B cell (primary cell): ENCODE measurements around the gene USP34. TPM values are rescaled to one million over a fixed set of nuclear protein-coding genes. Genes with fewer than 3 reads are reported as not detected.

Experiments used
- ATAC-seq: fragments of 200-7000 bp; cut with Tn5 transposase; one replicate; pipeline ENCODE4 v1.10.0; 2021; ENCODE audit warnings: low read depth, mild to moderate bottlenecking, moderate number of reproducible peaks, moderate library complexity
- CTCF ChIA-PET: fragments of 350-600 bp; sonication (Branson Sonifier 250); formaldehyde crosslinking; loops from one replicate; lab custom pipeline; 2021; ENCODE audit warnings: antibody characterized with exemption, inconsistent platforms; lab: Charles Lee
- POLR2A ChIA-PET: fragments of 350-600 bp; sonication (Branson Sonifier 250); formaldehyde crosslinking; loops from one replicate; lab custom pipeline; 2021; ENCODE audit warnings: antibody characterized with exemption; lab: Charles Lee
- DNase-seq: peaks from one replicate; pipeline ENCODE4 v3.0.0; 2013
- H2AFZ ChIP-seq: 2 replicates; pipeline ENCODE4 v1.6.1; 2012; ENCODE audit warnings: mild to moderate bottlenecking, low read depth, low read length; ENCODE audit not compliant: insufficient read depth, poor library complexity, severe bottlenecking
- H3K27ac ChIP-seq, 2 donors: 1 replicate in 1 of 2; 2 replicates in 1 of 2; pipeline ENCODE4 v1.5.1; 2012 to 2013; ENCODE audit warnings: low read length in 2 of 2, mild to moderate bottlenecking in 2 of 2, moderate library complexity in 1 of 2
- H3K27me3 ChIP-seq, 4 experiments: fragments of 200-600 bp in 1 of 4; sonication (generic) in 1 of 4; replicated peaks in 1 of 4; 1 replicate in 2 of 4; 2 replicates in 2 of 4; pipeline versions ENCODE4 v1.6.1 to v1.7.0; 2013 to 2016; ENCODE audit warnings: low read length in 3 of 4, mild to moderate bottlenecking in 2 of 4, mixed read lengths in 1 of 4, moderate library complexity in 1 of 4; ENCODE audit not compliant: insufficient read depth in 4 of 4, control insufficient read depth in 3 of 4; ENCODE audit errors: control extremely low read depth in 1 of 4
- H3K36me3 ChIP-seq, 2 experiments: replicated peaks in 1 of 2; 1 replicate in 1 of 2; 2 replicates in 1 of 2; pipeline versions ENCODE4 v1.6.1 to v1.7.1; 2013; ENCODE audit warnings: low read length in 1 of 2; ENCODE audit not compliant: insufficient read depth in 2 of 2, control insufficient read depth in 1 of 2; ENCODE audit errors: control extremely low read depth in 1 of 2, extremely low read depth in 1 of 2
- H3K4me1 ChIP-seq, 2 donors: fragments of 200-600 bp in 1 of 2; sonication (generic) in 1 of 2; 1 replicate in 1 of 2; 2 replicates in 1 of 2; pipeline versions ENCODE4 v1.5.1 to v1.6.1; 2013 to 2017; ENCODE audit warnings: low read length in 2 of 2; ENCODE audit not compliant: control insufficient read depth in 2 of 2, insufficient read depth in 2 of 2
- H3K4me2 ChIP-seq: replicated peaks from 2 replicates; pipeline ENCODE3; 2012; ENCODE audit warnings: mild to moderate bottlenecking, low read depth, low read length; ENCODE audit not compliant: poor library complexity, severe bottlenecking
- H3K4me3 ChIP-seq, 5 experiments: fragments of 200-600 bp in 1 of 5; sonication (generic) in 1 of 5; 1 replicate in 3 of 5; 2 replicates in 2 of 5; pipeline versions ENCODE4 v1.5.1 to v1.7.0; 2011 to 2016; ENCODE audit warnings: low read length in 4 of 5, mild to moderate bottlenecking in 4 of 5, low read depth in 2 of 5, control low read depth in 1 of 5, moderate library complexity in 1 of 5; ENCODE audit not compliant: insufficient read depth in 1 of 5; ENCODE audit errors: control extremely low read depth in 1 of 5, extremely low read depth in 1 of 5
- H3K79me2 ChIP-seq: fragments of 200-600 bp; sonication (generic); one replicate; pipeline ENCODE4 v1.6.0; 2016; ENCODE audit warnings: low read length; ENCODE audit not compliant: control insufficient read depth, insufficient read depth
- H3K9ac ChIP-seq: fragments of 200-600 bp; sonication (generic); 2 replicates; pipeline ENCODE4 v1.6.1; 2017; ENCODE audit warnings: mild to moderate bottlenecking, low read length, moderate library complexity
- H3K9me3 ChIP-seq, 3 donors: one replicate each; pipeline versions ENCODE4 v1.6.1 to v1.7.1; 2013; ENCODE audit warnings: low read length in 2 of 3; ENCODE audit not compliant: control insufficient read depth in 2 of 3, insufficient read depth in 1 of 3; ENCODE audit errors: control extremely low read depth in 1 of 3
- H4K20me1 ChIP-seq: 2 replicates; pipeline ENCODE4 v1.6.0; 2012; ENCODE audit warnings: mild to moderate bottlenecking, low read length; ENCODE audit not compliant: insufficient read depth, control insufficient read depth, poor library complexity, severe bottlenecking
- H3K27ac Mint-ChIP-seq: one replicate; pipeline ENCODE4 v1.8.0; 2021; ENCODE audit warnings: mixed read lengths
- H3K27me3 Mint-ChIP-seq: one replicate; pipeline ENCODE4 v1.8.0; 2021; ENCODE audit warnings: mixed read lengths
- H3K4me1 Mint-ChIP-seq: one replicate; pipeline ENCODE4 v1.8.0; 2021; ENCODE audit warnings: mixed read lengths
- H3K4me3 Mint-ChIP-seq: one replicate; pipeline ENCODE4 v1.8.0; 2021; ENCODE audit warnings: mixed read lengths
- H3K9me3 Mint-ChIP-seq: one replicate; pipeline ENCODE4 v1.8.0; 2022; ENCODE audit warnings: mixed read lengths; ENCODE audit not compliant: insufficient read depth
- EZH2 ChIP-seq: IDR thresholded peaks from 2 replicates; pipeline ENCODE4 v1.6.1; 2012; ENCODE audit warnings: borderline replicate concordance, low read depth, mild to moderate bottlenecking, moderate library complexity, low read length; ENCODE audit not compliant: insufficient read depth, poor library complexity, severe bottlenecking
- WGBS: methylation state at CpG from one replicate; pipeline ENCODE4 v1.1.5; 2013; ENCODE audit warnings: missing lambda C conversion rate; ENCODE audit not compliant: insufficient coverage; 5-methylcytosine and 5-hydroxymethylcytosine counted together
- intact Hi-C: fragments of 100-400 bp; cut with micrococcal nuclease; formaldehyde crosslinking; loops from one replicate; pipeline ENCODE4 v1.10.0; 2022
- polyA plus RNA-seq: library from polyadenylated mRNA; depleted of rRNA; stranded (reverse); fragments of >200 nt; gene quantifications from 2 replicates; pipeline ENCODE4 v1.2.3, GENCODE V29; 2012
- total RNA-seq, 2 donors: library from RNA; stranded (reverse); fragments of 120-200 nt in 1 of 2; gene quantifications; 1 replicate in 1 of 2; 2 replicates in 1 of 2; pipeline versions ENCODE4 v1.2.3 to v1.2.4, GENCODE V29; 2013 to 2022
- TF ChIP-seq, protein P1 (sequence below): fragments of 200-600 bp; IDR thresholded peaks from one replicate; pipeline ENCODE4 v1.8.0; 2022; ENCODE audit warnings: antibody characterized with exemption, mild to moderate bottlenecking

Gene USP34
- total and polyA plus RNA-seq, 2 donors (not counting 1 experiment from before 2014, with no cell fraction given): 70.3 to 311 TPM

DNA sequence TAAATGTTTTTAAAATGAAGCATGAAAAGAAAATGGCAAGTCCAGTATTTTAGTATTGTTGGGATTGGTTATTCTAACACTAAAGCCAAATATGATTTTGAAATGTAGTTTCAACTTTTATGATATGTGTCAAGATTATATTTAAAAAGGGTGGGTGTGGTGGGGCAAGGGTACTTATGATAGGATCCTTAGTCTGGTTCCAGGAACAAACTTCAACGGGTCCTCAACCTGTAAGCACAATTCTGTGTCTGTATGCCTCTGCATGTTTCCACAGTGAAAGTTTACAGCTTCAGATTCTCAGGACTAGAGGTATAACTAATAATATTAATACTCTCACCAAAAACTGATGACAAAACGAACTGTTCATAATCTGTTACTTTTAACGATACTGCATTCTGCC is 5.8 kb downstream of the USP34 start:
- peaks cover 50% of the 10 kb centered on the region for H4K20me1 ChIP-seq
- no peaks in the 10 kb centered on the region for H3K9me3 ChIP-seq
- peak overlapping the region; percentile 87 for H3K27ac Mint-ChIP-seq
- no peak overlapping the region for H3K9ac ChIP-seq
- peak overlapping the region; percentile 45 to 72 for H3K27ac ChIP-seq
- DNase-seq (no peak), ATAC-seq (no peak)
- TF ChIP-seq, protein P1, sequence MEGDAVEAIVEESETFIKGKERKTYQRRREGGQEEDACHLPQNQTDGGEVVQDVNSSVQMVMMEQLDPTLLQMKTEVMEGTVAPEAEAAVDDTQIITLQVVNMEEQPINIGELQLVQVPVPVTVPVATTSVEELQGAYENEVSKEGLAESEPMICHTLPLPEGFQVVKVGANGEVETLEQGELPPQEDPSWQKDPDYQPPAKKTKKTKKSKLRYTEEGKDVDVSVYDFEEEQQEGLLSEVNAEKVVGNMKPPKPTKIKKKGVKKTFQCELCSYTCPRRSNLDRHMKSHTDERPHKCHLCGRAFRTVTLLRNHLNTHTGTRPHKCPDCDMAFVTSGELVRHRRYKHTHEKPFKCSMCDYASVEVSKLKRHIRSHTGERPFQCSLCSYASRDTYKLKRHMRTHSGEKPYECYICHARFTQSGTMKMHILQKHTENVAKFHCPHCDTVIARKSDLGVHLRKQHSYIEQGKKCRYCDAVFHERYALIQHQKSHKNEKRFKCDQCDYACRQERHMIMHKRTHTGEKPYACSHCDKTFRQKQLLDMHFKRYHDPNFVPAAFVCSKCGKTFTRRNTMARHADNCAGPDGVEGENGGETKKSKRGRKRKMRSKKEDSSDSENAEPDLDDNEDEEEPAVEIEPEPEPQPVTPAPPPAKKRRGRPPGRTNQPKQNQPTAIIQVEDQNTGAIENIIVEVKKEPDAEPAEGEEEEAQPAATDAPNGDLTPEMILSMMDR: no peak
- no peak for TF ChIP-seq EZH2
- intact Hi-C loops: no loop called here
- H3K79me2 ChIP-seq: peaks cover 100% of the 10 kb centered on the region
- WGBS: 87% methylated on average over 2 of the region's 3 CpGs
- peaks cover 35 to 45% of the 10 kb centered on the region in 2 donors for H3K4me1 ChIP-seq
- H3K4me3 ChIP-seq: no peak overlapping the region
- H3K27me3 Mint-ChIP-seq: no peaks in the 10 kb centered on the region
- peaks cover 2% of the 10 kb centered on the region in 2 experiments for H3K36me3 ChIP-seq
- no peaks in the 10 kb centered on the region for H3K9me3 Mint-ChIP-seq
- H3K27me3 ChIP-seq: no peaks in the 10 kb centered on the region
- CTCF ChIA-PET: interaction anchor here (1.3 to 3.0 kb wide), 2 partner anchors 35 to 39 kb away, joined by 3 to 22 read pairs; no protein-coding TSS in a partner anchor
- peak overlapping the region; percentile 59 for H3K4me2 ChIP-seq
- peaks cover 61% of the 10 kb centered on the region for H3K4me1 Mint-ChIP-seq
- no peak overlapping the region for H2AFZ ChIP-seq
- POLR2A ChIA-PET: no interaction called here
- H3K4me3 Mint-ChIP-seq: peak overlapping the region; percentile 26

DNA sequence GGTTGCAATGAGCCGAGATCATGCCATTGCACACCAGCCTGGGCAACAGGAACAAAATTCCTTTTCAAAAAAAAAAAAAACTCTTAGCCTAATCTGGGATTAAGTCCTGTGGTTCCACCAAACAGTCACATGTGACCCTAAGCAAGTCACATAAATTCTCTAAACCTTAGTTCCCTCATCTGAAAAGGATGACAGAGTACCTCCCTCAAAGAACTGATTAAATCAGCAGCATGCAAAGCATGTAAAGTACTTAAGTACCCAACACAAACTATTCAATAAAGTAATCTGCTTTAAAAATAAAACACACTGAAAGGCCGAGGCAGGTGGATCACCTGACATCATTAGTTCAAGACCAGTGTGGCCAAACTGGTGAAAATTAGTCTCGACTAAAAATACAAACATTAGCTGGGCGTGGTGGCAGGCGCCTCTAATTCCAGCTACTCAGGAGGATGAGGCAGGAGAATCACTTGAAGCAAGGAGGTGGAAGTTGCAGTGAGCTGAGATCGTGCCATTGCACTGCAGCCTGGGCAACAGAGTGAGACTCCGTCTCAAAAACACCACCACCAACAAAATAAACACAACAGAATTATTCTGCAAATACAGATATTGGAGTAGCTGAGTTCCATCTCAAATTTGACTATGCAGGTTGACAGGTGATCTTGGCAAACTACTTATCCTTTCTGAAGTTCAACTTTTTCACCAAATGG is 7.0 kb downstream of the USP34 start:
- no peaks in the 10 kb centered on the region for H3K27me3 ChIP-seq
- Mint-ChIP-seq H3K4me1 (peaks cover 62% of the 10 kb centered on the region), H3K27ac (peak overlapping the region; percentile 87), H3K4me3 (peak overlapping the region; percentile 79), H3K9me3 (no peaks in the 10 kb centered on the region), H3K27me3 (no peaks in the 10 kb centered on the region)
- POLR2A ChIA-PET: interaction anchor here (0.6 kb wide), 2 partner anchors 8 to 73 kb away, joined by 3 to 5 read pairs; no protein-coding TSS in a partner anchor
- DNase-seq (peak; percentile 42), ATAC-seq (peak; percentile 50)
- TF ChIP-seq EZH2: no peak
- TF ChIP-seq, protein P1: no peak
- CTCF ChIA-PET: interaction anchor here (1.0 to 3.0 kb wide), 3 partner anchors 21 to 38 kb away, joined by 3 to 22 read pairs (median 3); no protein-coding TSS in a partner anchor
- peaks cover 0 to 6% (median 0%) of the 10 kb centered on the region in 3 donors for H3K9me3 ChIP-seq
- H2AFZ ChIP-seq: no peak overlapping the region
- peak overlapping the region in 1 of 5 experiments; percentile 35 for H3K4me3 ChIP-seq
- H3K27ac ChIP-seq: peak overlapping the region; percentile 72 to 73
- H3K4me1 ChIP-seq: peaks cover 25 to 39% of the 10 kb centered on the region in 2 donors
- peaks cover 100% of the 10 kb centered on the region for H3K79me2 ChIP-seq
- peaks cover 62% of the 10 kb centered on the region for H4K20me1 ChIP-seq
- peaks cover under 1 to 2% of the 10 kb centered on the region in 2 experiments for H3K36me3 ChIP-seq
- intact Hi-C loops: loop anchor here (1.0 kb wide), 1 partner anchor 38 kb away; no protein-coding TSS in a partner anchor
- peak overlapping the region; percentile 59 for H3K4me2 ChIP-seq
- peak overlapping the region; percentile 14 for H3K9ac ChIP-seq
- 50% methylated on average over 2 of the region's 7 CpGs for WGBS
